Type B pancreatic cell (in vitro differentiated cells): ENCODE data around the gene POU2F2. TPM values are rescaled to one million over a fixed set of nuclear protein-coding genes. Genes with fewer than 3 reads are reported as not detected.

Source experiments
- DNase-seq: peaks from one replicate; pipeline ENCODE4 v3.0.0; 2021; ENCODE audit warnings: mixed read lengths; ENCODE audit not compliant: unreplicated experiment; ENCODE audit errors: extremely low spot score
- H3K27ac Mint-ChIP-seq: 2 replicates; pipeline ENCODE4 v1.8.0; 2021; ENCODE audit warnings: mild to moderate bottlenecking, mixed read lengths
- H3K27me3 Mint-ChIP-seq: 2 replicates; pipeline ENCODE4 v1.8.0; 2021; ENCODE audit warnings: mixed read lengths
- H3K36me3 Mint-ChIP-seq: 2 replicates; pipeline ENCODE4 v1.8.0; 2021; ENCODE audit warnings: mixed read lengths
- H3K4me1 Mint-ChIP-seq: one replicate; pipeline ENCODE4 v1.8.0; 2021; ENCODE audit warnings: mixed read lengths; ENCODE audit not compliant: unreplicated experiment
- H3K4me3 Mint-ChIP-seq: 2 replicates; pipeline ENCODE4 v1.8.0; 2021; ENCODE audit warnings: mild to moderate bottlenecking, mixed read lengths
- H3K9me3 Mint-ChIP-seq: 2 replicates; pipeline ENCODE4 v1.8.0; 2021; ENCODE audit warnings: mixed read lengths
- total RNA-seq: library from RNA; stranded (reverse); gene quantifications from 2 replicates; pipeline ENCODE4 v1.2.1, GENCODE V29; 2021; ENCODE audit warnings: low replicate concordance
- TF ChIP-seq, protein P1 (sequence below): fragments of 200-600 bp; sonication (generic); conservative IDR thresholded peaks from 2 replicates; pipeline ENCODE4 v1.5.0; 2021; ENCODE audit warnings: antibody characterized with exemption, mild to moderate bottlenecking

The POU2F2 gene
- total RNA-seq, 1 donor from 2014 or later, result 1.7 TPM

- Mint-ChIP-seq H3K4me1 (peaks cover 3% of the 10 kb centered on the region), H3K9me3 (no peaks in the 10 kb centered on the region), H3K4me3 (no peak overlapping the region)
These were observed 40.5 kb downstream of the POU2F2 start for GRCh38 chr19:42091742-42092141.

DNA sequence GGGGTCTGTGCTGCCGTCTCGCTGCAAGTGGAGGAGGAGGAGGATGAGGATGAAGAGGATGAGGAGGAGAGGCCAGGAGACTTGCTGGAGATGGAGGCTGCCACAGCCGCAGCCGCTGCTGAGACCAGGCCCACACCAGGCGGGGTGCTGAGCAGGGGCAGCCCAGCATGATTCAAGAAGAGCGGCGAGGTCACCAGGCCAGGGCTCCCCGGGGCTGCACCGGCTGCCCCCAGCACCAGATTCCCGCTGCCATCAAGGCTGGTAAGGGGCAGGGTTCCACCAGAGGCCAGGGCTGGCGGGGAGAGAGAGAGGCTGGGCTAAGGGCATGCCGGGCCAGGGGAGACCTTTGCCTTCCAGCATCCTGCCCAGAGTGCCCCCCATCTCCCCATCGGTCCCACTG is 40.9 kb downstream of the POU2F2 start:
- H3K9me3 Mint-ChIP-seq, result no peaks in the 10 kb centered on the region
- H3K4me3 Mint-ChIP-seq, result no peak overlapping the region
- H3K36me3 Mint-ChIP-seq, result no peaks in the 10 kb centered on the region
- peaks cover 3% of the 10 kb centered on the region for H3K4me1 Mint-ChIP-seq
- H3K27me3 Mint-ChIP-seq, result peaks cover 19% of the 10 kb centered on the region
- no peak overlapping the region for H3K27ac Mint-ChIP-seq
- DNase-seq, result no peak
- TF ChIP-seq, protein P1, sequence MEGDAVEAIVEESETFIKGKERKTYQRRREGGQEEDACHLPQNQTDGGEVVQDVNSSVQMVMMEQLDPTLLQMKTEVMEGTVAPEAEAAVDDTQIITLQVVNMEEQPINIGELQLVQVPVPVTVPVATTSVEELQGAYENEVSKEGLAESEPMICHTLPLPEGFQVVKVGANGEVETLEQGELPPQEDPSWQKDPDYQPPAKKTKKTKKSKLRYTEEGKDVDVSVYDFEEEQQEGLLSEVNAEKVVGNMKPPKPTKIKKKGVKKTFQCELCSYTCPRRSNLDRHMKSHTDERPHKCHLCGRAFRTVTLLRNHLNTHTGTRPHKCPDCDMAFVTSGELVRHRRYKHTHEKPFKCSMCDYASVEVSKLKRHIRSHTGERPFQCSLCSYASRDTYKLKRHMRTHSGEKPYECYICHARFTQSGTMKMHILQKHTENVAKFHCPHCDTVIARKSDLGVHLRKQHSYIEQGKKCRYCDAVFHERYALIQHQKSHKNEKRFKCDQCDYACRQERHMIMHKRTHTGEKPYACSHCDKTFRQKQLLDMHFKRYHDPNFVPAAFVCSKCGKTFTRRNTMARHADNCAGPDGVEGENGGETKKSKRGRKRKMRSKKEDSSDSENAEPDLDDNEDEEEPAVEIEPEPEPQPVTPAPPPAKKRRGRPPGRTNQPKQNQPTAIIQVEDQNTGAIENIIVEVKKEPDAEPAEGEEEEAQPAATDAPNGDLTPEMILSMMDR, result no peak

More at GRCh38 chr19:42091742-42092141, 40.5 kb downstream of the POU2F2 start:
- H3K27ac Mint-ChIP-seq, result no peak overlapping the region
- no peaks in the 10 kb centered on the region for H3K36me3 Mint-ChIP-seq
- no peak for DNase-seq
- TF ChIP-seq, protein P1, result no peak
- H3K27me3 Mint-ChIP-seq, result peaks cover 24% of the 10 kb centered on the region

- H3K36me3 Mint-ChIP-seq, result no peaks in the 10 kb centered on the region
- no peaks in the 10 kb centered on the region for H3K9me3 Mint-ChIP-seq
- peaks cover 3% of the 10 kb centered on the region for H3K4me1 Mint-ChIP-seq
- TF ChIP-seq, protein P1, result no peak
- no peak overlapping the region for H3K27ac Mint-ChIP-seq
- DNase-seq, result no peak
- H3K27me3 Mint-ChIP-seq, result peaks cover 17% of the 10 kb centered on the region
- H3K4me3 Mint-ChIP-seq, result no peak overlapping the region
These were observed 41.6 kb downstream of the POU2F2 start for GRCh38 chr19:42090672-42091071.

DNA sequence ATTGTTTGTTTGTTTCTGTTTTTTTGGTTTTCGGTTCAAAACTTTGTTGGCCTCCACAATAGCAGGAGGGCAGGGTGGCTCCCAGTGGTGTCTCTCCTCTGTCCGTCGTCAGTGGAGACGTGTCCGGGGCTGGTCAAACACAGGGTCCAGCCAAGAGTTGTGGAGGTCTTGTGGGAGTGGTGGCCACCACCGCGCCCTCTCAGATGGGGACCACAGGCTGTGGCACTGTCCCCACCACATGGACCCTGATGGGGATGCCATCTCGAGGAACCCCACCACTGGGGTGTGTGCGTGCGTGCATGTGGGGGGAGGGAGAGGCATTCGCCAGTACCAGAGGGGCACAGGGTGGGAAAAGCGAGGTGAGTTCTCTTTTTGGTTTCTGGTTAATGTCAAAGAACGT is 42.5 kb downstream of the POU2F2 start:
- no peak overlapping the region for H3K27ac Mint-ChIP-seq

DNA sequence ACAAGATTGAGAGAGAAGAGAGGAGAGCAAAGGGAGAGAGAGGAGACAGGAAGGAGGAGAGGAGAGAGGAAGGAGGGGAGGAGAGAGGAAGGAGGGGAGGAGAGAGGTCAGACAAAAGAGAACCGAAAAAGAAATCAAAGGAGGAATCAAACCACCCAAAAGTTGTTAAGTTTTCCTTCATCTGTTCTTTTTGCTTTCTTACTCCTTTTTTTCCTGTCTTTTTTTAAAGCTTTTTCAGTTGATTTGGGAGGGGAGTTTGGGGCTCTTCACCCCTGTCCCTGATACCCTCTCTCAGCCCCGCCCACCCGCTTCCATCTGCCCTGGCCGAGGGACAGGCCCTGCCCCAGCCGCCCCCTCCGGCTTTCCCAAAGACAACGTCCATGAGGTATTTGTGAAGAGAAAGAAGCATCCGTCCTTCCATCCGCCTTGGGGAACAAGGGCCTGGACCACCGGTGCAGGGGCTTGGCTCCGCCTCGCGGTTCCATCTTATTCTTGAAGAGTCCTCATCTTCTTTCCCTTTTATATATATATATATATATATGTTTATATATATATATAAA is 43.0 kb downstream of the POU2F2 start:
- Mint-ChIP-seq H3K4me3 (no peak overlapping the region), H3K4me1 (peaks cover 3% of the 10 kb centered on the region), H3K27ac (no peak overlapping the region), H3K36me3 (peaks cover 4% of the 10 kb centered on the region), H3K9me3 (no peaks in the 10 kb centered on the region), H3K27me3 (peaks cover 6% of the 10 kb centered on the region)
- TF ChIP-seq, protein P1, result no peak
- no peak for DNase-seq

More for the DNA sequence above, 42.5 kb downstream of the POU2F2 start:
- no peaks in the 10 kb centered on the region for H3K9me3 Mint-ChIP-seq
- H3K36me3 Mint-ChIP-seq, result peaks cover 4% of the 10 kb centered on the region
- H3K4me3 Mint-ChIP-seq, result no peak overlapping the region
- DNase-seq, result no peak
- TF ChIP-seq, protein P1, result no peak
- peaks cover 3% of the 10 kb centered on the region for H3K4me1 Mint-ChIP-seq
- H3K27me3 Mint-ChIP-seq, result peaks cover 11% of the 10 kb centered on the region
